Kidney (tissue), 14 donors: ENCODE measurements around the gene GBP6. TPM values are rescaled to one million over a fixed set of nuclear protein-coding genes. Genes with fewer than 3 reads are reported as not detected.

ENCODE experiments used
- DNase-seq, 5 donors: peaks; one replicate each; pipeline ENCODE4 v3.0.0-alpha.2; 2013 to 2020
- FAIRE-seq: peaks from 2 replicates; lab custom pipeline; 2012; peaks lifted over from hg19 to GRCh38; lab: Jason Lieb, UNC
- H3K27ac ChIP-seq, 2 donors: one replicate each; pipeline ENCODE4 v1.7.0; 2013; ENCODE audit warnings: low read depth in 2 of 2, low read length in 2 of 2, inconsistent platforms in 1 of 2
- H3K27me3 ChIP-seq: one replicate; pipeline ENCODE4 v1.7.1; 2013; ENCODE audit warnings: low read length, inconsistent platforms; ENCODE audit not compliant: control insufficient read depth, insufficient read depth
- H3K36me3 ChIP-seq, 3 donors: one replicate each; pipeline versions ENCODE4 v1.7.0 to v1.7.1; 2013; ENCODE audit warnings: low read length in 3 of 3, control low read depth in 1 of 3, inconsistent platforms in 1 of 3; ENCODE audit not compliant: insufficient read depth in 3 of 3, control insufficient read depth in 2 of 3
- H3K4me1 ChIP-seq, 3 donors: one replicate each; pipeline versions ENCODE4 v1.7.0 to v1.7.1; 2013; ENCODE audit warnings: low read length in 3 of 3, inconsistent platforms in 1 of 3, low read depth in 1 of 3; ENCODE audit not compliant: control insufficient read depth in 2 of 3, insufficient read depth in 2 of 3
- H3K4me3 ChIP-seq, 3 donors: one replicate each; pipeline versions ENCODE4 v1.7.0 to v1.8.1; 2013; ENCODE audit warnings: low read length in 3 of 3, control low read depth in 1 of 3, inconsistent platforms in 1 of 3
- H3K9ac ChIP-seq, 3 donors: one replicate each; pipeline versions ENCODE4 v1.7.0 to v1.7.1; 2013; ENCODE audit warnings: low read length in 3 of 3, control low read depth in 1 of 3, inconsistent platforms in 1 of 3
- H3K9me3 ChIP-seq, 3 donors: one replicate each; pipeline versions ENCODE4 v1.7.0 to v1.7.1; 2013; ENCODE audit warnings: low read length in 3 of 3, control low read depth in 1 of 3, inconsistent platforms in 1 of 3; ENCODE audit not compliant: control insufficient read depth in 2 of 3, insufficient read depth in 1 of 3
- CTCF ChIP-seq: IDR thresholded peaks from 3 replicates; pipeline ENCODE4 v1.5.1; 2012; ENCODE audit warnings: mild to moderate bottlenecking, moderate library complexity, borderline replicate concordance; ENCODE audit not compliant: insufficient read depth; ENCODE audit errors: extremely low read depth
- intact Hi-C: fragments of 100-400 bp; cut with DNase I; formaldehyde crosslinking; loops from one replicate; pipeline ENCODE4 v1.11.1; 2022
- polyA plus RNA-seq: library from polyadenylated mRNA; stranded (reverse); fragments of 350-450 nt; fragmentation: Illumina TruSeq; extraction: RNeasy Lipid Tissue Mini Kit (QIAGEN cat#74804); gene quantifications from one replicate; pipeline ENCODE4 v1.2.3, GENCODE V29; 2014; ENCODE audit warnings: low read depth, low replicate concordance; ENCODE audit not compliant: insufficient read depth
- total RNA-seq: library from RNA; stranded (reverse); fragmentation: NEBNext Ultra II Directional; extraction: Animal tissue kit (Norgen Biotek cat#: 25700); gene quantifications from one replicate; pipeline ENCODE4 v1.2.1, GENCODE V29; 2021
- donor health status: control.
- donor health status: control.
- donor health status: control.
- donor health status: control.
- donor health status: control.
- donor health status: DM: yes; HTN: yes; CAD: no.
- donor health status: Normal renal cell carcinoma (clear cell type).

GBP6 gene
- total and polyA plus RNA-seq, 2 donors from 2014 or later: not detected

GRCh38 chr1:89352421-89352820 lies 11.4 kb upstream of the GBP6 start:
- Histone ChIP-seq H3K4me1 (no peaks in the 10 kb centered on the region), H3K27me3 (no peaks in the 10 kb centered on the region), H3K4me3 (no peak overlapping the region), H3K9ac (no peak overlapping the region), H3K36me3 (no peaks in the 10 kb centered on the region), H3K27ac (no peak overlapping the region), H3K9me3 (no peaks in the 10 kb centered on the region)
- no peak for DNase-seq
- intact Hi-C loops: loop anchor here (10.0 kb wide), 1 partner anchor 348 kb away; no protein-coding TSS in a partner anchor
- no peak for TF ChIP-seq CTCF
- no peak for FAIRE-seq

GRCh38 chr1:89354205-89354604 lies 9.7 kb upstream of the GBP6 start:
- FAIRE-seq (no peak), DNase-seq (no peak)
- no peaks in the 10 kb centered on the region for H3K36me3 ChIP-seq
- H3K4me3 ChIP-seq: no peak overlapping the region
- no peaks in the 10 kb centered on the region for H3K27me3 ChIP-seq
- no peaks in the 10 kb centered on the region for H3K9me3 ChIP-seq
- no peak overlapping the region for H3K27ac ChIP-seq
- intact Hi-C loops: loop anchor here (10.0 kb wide), 1 partner anchor 349 kb away; no protein-coding TSS in a partner anchor
- TF ChIP-seq CTCF: no peak
- H3K9ac ChIP-seq: no peak overlapping the region
- no peaks in the 10 kb centered on the region for H3K4me1 ChIP-seq

GRCh38 chr1:89355056-89355455 lies 8.8 kb upstream of the GBP6 start:
- Histone ChIP-seq H3K9ac (no peak overlapping the region), H3K27ac (no peak overlapping the region), H3K4me1 (no peaks in the 10 kb centered on the region), H3K4me3 (no peak overlapping the region), H3K9me3 (no peaks in the 10 kb centered on the region), H3K27me3 (no peaks in the 10 kb centered on the region), H3K36me3 (no peaks in the 10 kb centered on the region)
- intact Hi-C loops: loop anchor here (10.0 kb wide), 1 partner anchor 350 kb away; no protein-coding TSS in a partner anchor
- TF ChIP-seq CTCF: no peak
- FAIRE-seq (no peak), DNase-seq (no peak)
